Smooth muscle cell (in vitro differentiated cells): ENCODE measurements around the gene CCL8. TPM values are rescaled to one million over a fixed set of nuclear protein-coding genes. Genes with fewer than 3 reads are reported as not detected.

Source experiments
- DNase-seq: peaks from one replicate; lab custom pipeline; 2025; ENCODE audit not compliant: unreplicated experiment; lab: John Stamatoyannopoulos, UW
- H2AFZ ChIP-seq: fragments of 200-600 bp; sonication (generic); 2 replicates; pipeline ENCODE4 v1.6.0; 2016; ENCODE audit warnings: antibody characterized with exemption, low read depth, mild to moderate bottlenecking
- H3F3A ChIP-seq: fragments of 200-600 bp; sonication (generic); 2 replicates; pipeline ENCODE4 v1.6.0; 2017; ENCODE audit warnings: antibody characterized with exemption, low read depth
- H3K27ac ChIP-seq: fragments of 200-600 bp; sonication (generic); 2 replicates; pipeline ENCODE4 v1.5.1; 2016; ENCODE audit warnings: low read depth, mild to moderate bottlenecking
- H3K27me3 ChIP-seq: fragments of 200-600 bp; sonication (generic); 2 replicates; pipeline ENCODE4 v1.6.1; 2016; ENCODE audit warnings: low read depth, mild to moderate bottlenecking
- H3K36me3 ChIP-seq: fragments of 200-600 bp; sonication (generic); 2 replicates; pipeline ENCODE4 v1.5.1; 2016; ENCODE audit warnings: low read depth
- H3K4me1 ChIP-seq: fragments of 200-600 bp; sonication (generic); 2 replicates; pipeline ENCODE4 v1.5.1; 2016; ENCODE audit warnings: low read depth
- H3K4me2 ChIP-seq: fragments of 200-600 bp; sonication (generic); 2 replicates; pipeline ENCODE4 v1.6.0; 2016; ENCODE audit warnings: mild to moderate bottlenecking
- H3K4me3 ChIP-seq: fragments of 200-600 bp; sonication (generic); 2 replicates; pipeline ENCODE4 v1.5.1; 2016; ENCODE audit warnings: mild to moderate bottlenecking
- H3K79me2 ChIP-seq: fragments of 200-600 bp; sonication (generic); 2 replicates; pipeline ENCODE4 v1.6.0; 2016; ENCODE audit warnings: low read depth, mild to moderate bottlenecking
- H3K9ac ChIP-seq: fragments of 200-600 bp; sonication (generic); 2 replicates; pipeline ENCODE4 v1.6.0; 2016; ENCODE audit warnings: low read depth
- H3K9me3 ChIP-seq: fragments of 200-600 bp; sonication (generic); replicated peaks from 2 replicates; pipeline ENCODE4 v1.5.1; 2016; ENCODE audit warnings: low read depth
- H4K20me1 ChIP-seq: fragments of 200-600 bp; sonication (generic); 2 replicates; pipeline ENCODE4 v1.6.0; 2016; ENCODE audit warnings: low read depth
- CTCF ChIP-seq: fragments of 200-600 bp; sonication (generic); IDR thresholded peaks from 2 replicates; pipeline ENCODE4 v1.5.1; 2017; ENCODE audit warnings: borderline replicate concordance, mild to moderate bottlenecking, antibody characterized with exemption; ENCODE audit not compliant: insufficient read depth, poor library complexity, severe bottlenecking
- WGBS: methylation state at CpG from one replicate; pipeline ENCODE4 v1.1.7; 2016; ENCODE audit warnings: low lambda C conversion rate; 5-methylcytosine and 5-hydroxymethylcytosine counted together
- polyA plus RNA-seq: library from polyadenylated mRNA; unstranded; fragments of >200 nt; fragmentation: Nextera tagmentation; extraction: Ambion mirVana; gene quantifications from 2 replicates; pipeline ENCODE4 v1.2.1, GENCODE V29; 2016
- total RNA-seq: library from RNA; depleted of rRNA; stranded (reverse); fragments of >200 nt; gene quantifications from 2 replicates; pipeline ENCODE4 v1.2.3, GENCODE V29; 2014

The CCL8 gene
- total and polyA plus RNA-seq, 2 experiments from 2014 or later: not detected

GRCh38 chr17:34283571-34283970 lies 35.7 kb upstream of the CCL8 start:
- H3K4me2 ChIP-seq: no peak overlapping the region
- H3K27me3 ChIP-seq: peaks cover 6% of the 10 kb centered on the region
- no peaks in the 10 kb centered on the region for H3F3A ChIP-seq
- WGBS: 90% methylated on average over 6 of the region's 6 CpGs
- H3K36me3 ChIP-seq: no peaks in the 10 kb centered on the region
- no peak overlapping the region for H3K27ac ChIP-seq
- H3K9ac ChIP-seq: no peak overlapping the region
- no peak overlapping the region for H2AFZ ChIP-seq
- no peaks in the 10 kb centered on the region for H4K20me1 ChIP-seq
- no peaks in the 10 kb centered on the region for H3K79me2 ChIP-seq
- no peak for TF ChIP-seq CTCF
- H3K4me3 ChIP-seq: no peak overlapping the region
- no peak for DNase-seq
- no peaks in the 10 kb centered on the region for H3K4me1 ChIP-seq
- no peaks in the 10 kb centered on the region for H3K9me3 ChIP-seq

GRCh38 chr17:34285286-34285792 lies 33.9 kb upstream of the CCL8 start, which contains the start of gene CCL11:
TSS of gene CCL11 (plus strand) at chr17:34285742. CDS start at chr17:34285809, 67 bp downstream.
- Histone ChIP-seq H3F3A (no peaks in the 10 kb centered on the region), H3K4me1 (no peaks in the 10 kb centered on the region), H3K4me3 (no peak within 1 kb of the TSS), H4K20me1 (no peaks in the 10 kb centered on the region), H3K79me2 (no peaks in the 10 kb centered on the region), H3K9ac (no peak within 1 kb of the TSS), H3K9me3 (no peaks in the 10 kb centered on the region), H2AFZ (no peak within 1 kb of the TSS), H3K27me3 (peaks cover 6% of the 10 kb centered on the region), H3K27ac (no peak within 1 kb of the TSS), H3K36me3 (no peaks in the 10 kb centered on the region), H3K4me2 (no peak within 1 kb of the TSS)
- no peak for TF ChIP-seq CTCF
- 87% methylated on average over 4 of the region's 4 CpGs for WGBS
- no peak for DNase-seq

GRCh38 chr17:34287875-34288274 lies 31.4 kb upstream of the CCL8 start:
- H3F3A ChIP-seq: no peaks in the 10 kb centered on the region
- H3K9me3 ChIP-seq: no peaks in the 10 kb centered on the region
- H4K20me1 ChIP-seq: no peaks in the 10 kb centered on the region
- no peak overlapping the region for H3K9ac ChIP-seq
- no peaks in the 10 kb centered on the region for H3K79me2 ChIP-seq
- no peak for DNase-seq
- H3K27me3 ChIP-seq: peaks cover 6% of the 10 kb centered on the region
- H2AFZ ChIP-seq: no peak overlapping the region
- 75% methylated on average over 2 of the region's 2 CpGs for WGBS
- no peaks in the 10 kb centered on the region for H3K4me1 ChIP-seq
- no peaks in the 10 kb centered on the region for H3K36me3 ChIP-seq
- H3K27ac ChIP-seq: no peak overlapping the region
- no peak overlapping the region for H3K4me3 ChIP-seq
- H3K4me2 ChIP-seq: no peak overlapping the region
- no peak for TF ChIP-seq CTCF

- H3K36me3 ChIP-seq: no peaks in the 10 kb centered on the region
- H3K4me3 ChIP-seq: no peak overlapping the region
- H3K4me2 ChIP-seq: no peak overlapping the region
- no peak for TF ChIP-seq CTCF
- no peak overlapping the region for H3K27ac ChIP-seq
- no peaks in the 10 kb centered on the region for H3F3A ChIP-seq
- no peak overlapping the region for H2AFZ ChIP-seq
- DNase-seq: no peak
- H3K9ac ChIP-seq: no peak overlapping the region
- H3K4me1 ChIP-seq: no peaks in the 10 kb centered on the region
- H3K27me3 ChIP-seq: peaks cover 3% of the 10 kb centered on the region
- no peaks in the 10 kb centered on the region for H4K20me1 ChIP-seq
- no peaks in the 10 kb centered on the region for H3K9me3 ChIP-seq
- no peaks in the 10 kb centered on the region for H3K79me2 ChIP-seq
- WGBS: 76% methylated on average over 4 of the region's 4 CpGs
Measured at GRCh38 chr17:34290586-34290985, 28.6 kb upstream of the CCL8 start.
